Measurements from ENCODE around the gene LRRC4.

GRCh38 chr7:128034825-128035224 lies 3.6 kb upstream of the LRRC4 start:
- TF ChIP-seq CTCF (IDR thresholded peaks at IDR 0.05) (no peak), POLR2A (IDR thresholded peaks at IDR 0.05) (no peak)
